Endodermal cell (in vitro differentiated cells): ENCODE results near the gene GSE1. TPM values are rescaled to one million over a fixed set of nuclear protein-coding genes. Genes with fewer than 3 reads are reported as not detected.

Experiments used
- DNase-seq: peaks from one replicate; pipeline ENCODE4 v3.0.0-alpha.2; 2017
- H3K27ac ChIP-seq: 2 replicates; pipeline ENCODE4 v1.5.1; 2013; ENCODE audit warnings: mild to moderate bottlenecking, low read depth, low read length, moderate library complexity
- H3K27me3 ChIP-seq: 2 replicates; pipeline ENCODE4 v1.6.1; 2013; ENCODE audit warnings: mild to moderate bottlenecking, low read length, moderate library complexity; ENCODE audit not compliant: insufficient read depth, control insufficient read depth, poor library complexity, severe bottlenecking
- H3K36me3 ChIP-seq: 2 replicates; pipeline ENCODE4 v1.7.0; 2013; ENCODE audit warnings: mild to moderate bottlenecking, low read length, moderate library complexity; ENCODE audit not compliant: control insufficient read depth, insufficient read depth
- H3K4me1 ChIP-seq: one replicate; pipeline ENCODE4 v1.7.0; 2013; ENCODE audit warnings: low read length; ENCODE audit not compliant: control insufficient read depth, insufficient read depth
- H3K4me3 ChIP-seq: 2 replicates; pipeline ENCODE4 v1.5.1; 2013; ENCODE audit warnings: mild to moderate bottlenecking, low read length, moderate library complexity
- H3K9ac ChIP-seq: 2 replicates; pipeline ENCODE4 v1.6.1; 2013; ENCODE audit warnings: mild to moderate bottlenecking, low read length, moderate library complexity; ENCODE audit not compliant: poor library complexity, severe bottlenecking; ENCODE audit errors: extremely low read depth
- H3K9me3 ChIP-seq: 2 replicates; pipeline ENCODE4 v1.6.1; 2013; ENCODE audit warnings: mild to moderate bottlenecking, low read length, moderate library complexity; ENCODE audit not compliant: control insufficient read depth
- H3K27ac Mint-ChIP-seq: 2 replicates; pipeline ENCODE4 v1.8.0; 2020; ENCODE audit warnings: mixed read lengths
- H3K27me3 Mint-ChIP-seq: 2 replicates; pipeline ENCODE4 v1.8.0; 2021; ENCODE audit warnings: mild to moderate bottlenecking, mixed read lengths; ENCODE audit not compliant: insufficient read depth
- H3K36me3 Mint-ChIP-seq: 2 replicates; pipeline ENCODE4 v1.8.0; 2020; ENCODE audit warnings: low read depth, mixed read lengths
- H3K4me1 Mint-ChIP-seq: 2 replicates; pipeline ENCODE4 v1.8.0; 2020; ENCODE audit warnings: mixed read lengths
- H3K4me3 Mint-ChIP-seq: 2 replicates; pipeline ENCODE4 v1.8.0; 2020; ENCODE audit warnings: mild to moderate bottlenecking, moderate library complexity, mixed read lengths
- H3K9me3 Mint-ChIP-seq: 2 replicates; pipeline ENCODE4 v1.8.0; 2020; ENCODE audit warnings: mild to moderate bottlenecking, mixed read lengths
- CTCF ChIP-seq: fragments of 200-600 bp; sonication (generic); conservative IDR thresholded peaks from 2 replicates; pipeline ENCODE4 v1.5.0; 2021; ENCODE audit warnings: antibody characterized with exemption, mild to moderate bottlenecking
- WGBS, 2 experiments: methylation state at CpG; one replicate each; pipeline versions ENCODE4 v1.1.5 to v1.1.7; 2013; ENCODE audit warnings: missing lambda C conversion rate in 2 of 2, mixed read lengths in 1 of 2; ENCODE audit not compliant: insufficient coverage in 1 of 2, insufficient read length in 1 of 2; 5-methylcytosine and 5-hydroxymethylcytosine counted together
- total RNA-seq, 2 donors: library from RNA; stranded (reverse); fragmentation: NEBNext Ultra II Directional in 1 of 2; extraction: Animal tissue kit (Norgen Biotek cat#: 25700) in 1 of 2; gene quantifications; 2 replicates in 1 of 2; 3 replicates in 1 of 2; pipeline ENCODE4 v1.2.1, GENCODE V29; 2021

GSE1 gene
- total RNA-seq, 2 donors from 2014 or later = 108 to 128 TPM

GRCh38 chr16:85605051-85605911, 7.8 kb upstream of the GSE1 start:
- Histone ChIP-seq H3K27me3 (no peaks in the 10 kb centered on the region), H3K4me3 (no peak overlapping the region), H3K9ac (no peak overlapping the region), H3K27ac (no peak overlapping the region), H3K4me1 (peaks cover 37% of the 10 kb centered on the region), H3K9me3 (no peaks in the 10 kb centered on the region), H3K36me3 (no peaks in the 10 kb centered on the region)
- peak; percentile 78 for DNase-seq
- Mint-ChIP-seq H3K27me3 (peaks cover 2% of the 10 kb centered on the region), H3K36me3 (no peaks in the 10 kb centered on the region), H3K4me1 (peaks cover 72% of the 10 kb centered on the region), H3K27ac (no peak overlapping the region), H3K9me3 (no peaks in the 10 kb centered on the region), H3K4me3 (no peak overlapping the region)
- 80 to 82% methylated on average over 20 to 28 of the region's 28 CpGs for WGBS, 2 experiments
- no peak for TF ChIP-seq CTCF

GRCh38 chr16:85605912-85606841, 6.9 kb upstream of the GSE1 start:
- H3K9ac ChIP-seq = no peak overlapping the region
- peak overlapping the region; percentile 49 for H3K4me3 Mint-ChIP-seq
- DNase-seq = peak; percentile 50
- H3K27me3 ChIP-seq = no peaks in the 10 kb centered on the region
- H3K36me3 ChIP-seq = no peaks in the 10 kb centered on the region
- H3K27ac Mint-ChIP-seq = peak overlapping the region; percentile 21
- 91 to 96% methylated on average over 8 to 22 of the region's 22 CpGs for WGBS, 2 experiments
- H3K27me3 Mint-ChIP-seq = peaks cover 2% of the 10 kb centered on the region
- peaks cover 37% of the 10 kb centered on the region for H3K4me1 ChIP-seq
- H3K36me3 Mint-ChIP-seq = no peaks in the 10 kb centered on the region
- H3K9me3 ChIP-seq = no peaks in the 10 kb centered on the region
- H3K4me3 ChIP-seq = no peak overlapping the region
- H3K27ac ChIP-seq = no peak overlapping the region
- TF ChIP-seq CTCF = peak; percentile 25
- H3K4me1 Mint-ChIP-seq = peaks cover 66% of the 10 kb centered on the region
- no peaks in the 10 kb centered on the region for H3K9me3 Mint-ChIP-seq

GRCh38 chr16:85606904-85607303, 6.2 kb upstream of the GSE1 start:
- peaks cover 58% of the 10 kb centered on the region for H3K4me1 Mint-ChIP-seq
- no peaks in the 10 kb centered on the region for H3K9me3 Mint-ChIP-seq
- WGBS, 2 experiments = 26% methylated on average over 4 of the region's 7 CpGs; no CpG with 5 or more reads in 1 of the 2 experiments
- H3K27ac Mint-ChIP-seq = peak overlapping the region; percentile 85
- no peaks in the 10 kb centered on the region for H3K36me3 Mint-ChIP-seq
- peak overlapping the region; percentile 86 for H3K27ac ChIP-seq
- no peaks in the 10 kb centered on the region for H3K9me3 ChIP-seq
- no peak for TF ChIP-seq CTCF
- H3K36me3 ChIP-seq = no peaks in the 10 kb centered on the region
- peaks cover 2% of the 10 kb centered on the region for H3K27me3 Mint-ChIP-seq
- no peaks in the 10 kb centered on the region for H3K27me3 ChIP-seq
- H3K4me1 ChIP-seq = peaks cover 34% of the 10 kb centered on the region
- DNase-seq = no peak
- H3K9ac ChIP-seq = peak overlapping the region; percentile 20
- peak overlapping the region; percentile 49 for H3K4me3 Mint-ChIP-seq
- H3K4me3 ChIP-seq = peak overlapping the region; percentile 37
